Smooth muscle cell (in vitro differentiated cells): ENCODE data around the gene FBN2. TPM values are rescaled to one million over a fixed set of nuclear protein-coding genes. Genes with fewer than 3 reads are reported as not detected.

Source experiments
- DNase-seq: peaks from one replicate; lab custom pipeline; 2025; ENCODE audit not compliant: unreplicated experiment; lab: John Stamatoyannopoulos, UW
- H2AFZ ChIP-seq: fragments of 200-600 bp; sonication (generic); 2 replicates; pipeline ENCODE4 v1.6.0; 2016; ENCODE audit warnings: antibody characterized with exemption, low read depth, mild to moderate bottlenecking
- H3F3A ChIP-seq: fragments of 200-600 bp; sonication (generic); 2 replicates; pipeline ENCODE4 v1.6.0; 2017; ENCODE audit warnings: antibody characterized with exemption, low read depth
- H3K27ac ChIP-seq: fragments of 200-600 bp; sonication (generic); 2 replicates; pipeline ENCODE4 v1.5.1; 2016; ENCODE audit warnings: low read depth, mild to moderate bottlenecking
- H3K27me3 ChIP-seq: fragments of 200-600 bp; sonication (generic); 2 replicates; pipeline ENCODE4 v1.6.1; 2016; ENCODE audit warnings: low read depth, mild to moderate bottlenecking
- H3K36me3 ChIP-seq: fragments of 200-600 bp; sonication (generic); 2 replicates; pipeline ENCODE4 v1.5.1; 2016; ENCODE audit warnings: low read depth
- H3K4me1 ChIP-seq: fragments of 200-600 bp; sonication (generic); 2 replicates; pipeline ENCODE4 v1.5.1; 2016; ENCODE audit warnings: low read depth
- H3K4me2 ChIP-seq: fragments of 200-600 bp; sonication (generic); 2 replicates; pipeline ENCODE4 v1.6.0; 2016; ENCODE audit warnings: mild to moderate bottlenecking
- H3K4me3 ChIP-seq: fragments of 200-600 bp; sonication (generic); 2 replicates; pipeline ENCODE4 v1.5.1; 2016; ENCODE audit warnings: mild to moderate bottlenecking
- H3K79me2 ChIP-seq: fragments of 200-600 bp; sonication (generic); 2 replicates; pipeline ENCODE4 v1.6.0; 2016; ENCODE audit warnings: low read depth, mild to moderate bottlenecking
- H3K9ac ChIP-seq: fragments of 200-600 bp; sonication (generic); 2 replicates; pipeline ENCODE4 v1.6.0; 2016; ENCODE audit warnings: low read depth
- H3K9me3 ChIP-seq: fragments of 200-600 bp; sonication (generic); replicated peaks from 2 replicates; pipeline ENCODE4 v1.5.1; 2016; ENCODE audit warnings: low read depth
- H4K20me1 ChIP-seq: fragments of 200-600 bp; sonication (generic); 2 replicates; pipeline ENCODE4 v1.6.0; 2016; ENCODE audit warnings: low read depth
- CTCF ChIP-seq: fragments of 200-600 bp; sonication (generic); IDR thresholded peaks from 2 replicates; pipeline ENCODE4 v1.5.1; 2017; ENCODE audit warnings: borderline replicate concordance, mild to moderate bottlenecking, antibody characterized with exemption; ENCODE audit not compliant: insufficient read depth, poor library complexity, severe bottlenecking
- WGBS: methylation state at CpG from one replicate; pipeline ENCODE4 v1.1.7; 2016; ENCODE audit warnings: low lambda C conversion rate; 5-methylcytosine and 5-hydroxymethylcytosine counted together
- polyA plus RNA-seq: library from polyadenylated mRNA; unstranded; fragments of >200 nt; fragmentation: Nextera tagmentation; extraction: Ambion mirVana; gene quantifications from 2 replicates; pipeline ENCODE4 v1.2.1, GENCODE V29; 2016
- small RNA-seq: library from RNA; depleted of rRNA; stranded (forward); fragments of <200 nt; gene quantifications from one replicate; pipeline ENCODE3, GENCODE V24; 2014
- total RNA-seq: library from RNA; depleted of rRNA; stranded (reverse); fragments of >200 nt; gene quantifications from 2 replicates; pipeline ENCODE4 v1.2.3, GENCODE V29; 2014

The FBN2 gene
- total and polyA plus RNA-seq, 2 experiments from 2014 or later = 17.2 to 25.9 TPM

GRCh38 chr5:128212191-128212806, 325.7 kb downstream of the FBN2 start:
- Histone ChIP-seq H3K9ac (no peak overlapping the region), H3K9me3 (no peaks in the 10 kb centered on the region), H3K4me1 (no peaks in the 10 kb centered on the region), H2AFZ (no peak overlapping the region), H3F3A (no peaks in the 10 kb centered on the region), H3K4me3 (no peak overlapping the region), H4K20me1 (no peaks in the 10 kb centered on the region), H3K79me2 (no peaks in the 10 kb centered on the region), H3K27me3 (no peaks in the 10 kb centered on the region), H3K4me2 (no peak overlapping the region), H3K36me3 (no peaks in the 10 kb centered on the region), H3K27ac (no peak overlapping the region)
- 81% methylated on average over 5 of the region's 5 CpGs for WGBS
- no peak for TF ChIP-seq CTCF
- no peak for DNase-seq

- Histone ChIP-seq H3K4me2 (no peak overlapping the region), H3K4me3 (no peak overlapping the region), H3K9me3 (no peaks in the 10 kb centered on the region), H3K27ac (no peak overlapping the region), H4K20me1 (no peaks in the 10 kb centered on the region), H3F3A (no peaks in the 10 kb centered on the region), H3K27me3 (no peaks in the 10 kb centered on the region), H3K4me1 (no peaks in the 10 kb centered on the region), H2AFZ (no peak overlapping the region), H3K36me3 (no peaks in the 10 kb centered on the region), H3K79me2 (no peaks in the 10 kb centered on the region), H3K9ac (no peak overlapping the region)
- no peak for TF ChIP-seq CTCF
- DNase-seq = no peak
Measured at GRCh38 chr5:128208436-128208835, 329.6 kb downstream of the FBN2 start.

Small RNA genes within 50 kb of the gene (small RNA-seq; reads per million reads assigned to genes)
- gene RF00019 = not detected
